ENCODE data around the gene CCDC127.

The CCDC127 gene

GRCh38 chr5:157126-157715 lies 60.7 kb downstream of the CCDC127 start:
- DNase-seq = no peak
- Mint-ChIP-seq H3K9me3 (no peaks in the 10 kb centered on the region), H3K4me1 (peaks cover 41% of the 10 kb centered on the region), H3K27ac (peak overlapping the region; percentile 71), H3K36me3 (ENCODE audit: low read depth) (peaks cover 50% of the 10 kb centered on the region), H3K27me3 (ENCODE audit: low read depth, poor library complexity) (peaks cover 3% of the 10 kb centered on the region), H3K4me3 (no peak overlapping the region)
- TF ChIP-seq CTCF (IDR thresholded peaks at IDR 0.05) = no peak

GRCh38 chr5:156411-157072 lies 61.4 kb downstream of the CCDC127 start:
- Mint-ChIP-seq H3K36me3 (ENCODE audit: low read depth) (peaks cover 54% of the 10 kb centered on the region), H3K9me3 (no peaks in the 10 kb centered on the region), H3K4me1 (peaks cover 41% of the 10 kb centered on the region), H3K27ac (no peak overlapping the region), H3K27me3 (ENCODE audit: low read depth, poor library complexity) (peaks cover 3% of the 10 kb centered on the region), H3K4me3 (no peak overlapping the region)
- TF ChIP-seq CTCF (IDR thresholded peaks at IDR 0.05) = no peak
- no peak for DNase-seq

GRCh38 chr5:155651-156410 lies 62.1 kb downstream of the CCDC127 start:
- peak overlapping the region; percentile 78 for H3K27ac Mint-ChIP-seq
- H3K36me3 Mint-ChIP-seq (ENCODE audit: low read depth) = peaks cover 58% of the 10 kb centered on the region
- no peak overlapping the region for H3K4me3 Mint-ChIP-seq
- peaks cover 39% of the 10 kb centered on the region for H3K4me1 Mint-ChIP-seq
- no peak for TF ChIP-seq CTCF (IDR thresholded peaks at IDR 0.05)
- DNase-seq = peak; percentile 37
- peaks cover 3% of the 10 kb centered on the region for H3K27me3 Mint-ChIP-seq (ENCODE audit: low read depth, poor library complexity)
- H3K9me3 Mint-ChIP-seq = no peaks in the 10 kb centered on the region

- no peak for DNase-seq
- no peaks in the 10 kb centered on the region for H3K9me3 Mint-ChIP-seq
- H3K36me3 Mint-ChIP-seq (ENCODE audit: low read depth) = peaks cover 67% of the 10 kb centered on the region
- peaks cover 30% of the 10 kb centered on the region for H3K4me1 Mint-ChIP-seq
- H3K27ac Mint-ChIP-seq = peak overlapping the region; percentile 83
- H3K27me3 Mint-ChIP-seq (ENCODE audit: low read depth, poor library complexity) = peaks cover 3% of the 10 kb centered on the region
- TF ChIP-seq CTCF (IDR thresholded peaks at IDR 0.05) = no peak
- H3K4me3 Mint-ChIP-seq = no peak overlapping the region
Measured at GRCh38 chr5:154826-155225, 63.1 kb downstream of the CCDC127 start.

GRCh38 chr5:154236-154635 lies 63.7 kb downstream of the CCDC127 start:
- no peak for TF ChIP-seq CTCF (IDR thresholded peaks at IDR 0.05)
- Mint-ChIP-seq H3K36me3 (ENCODE audit: low read depth) (peaks cover 67% of the 10 kb centered on the region), H3K27ac (peak overlapping the region; percentile 83), H3K4me1 (peaks cover 29% of the 10 kb centered on the region), H3K9me3 (no peaks in the 10 kb centered on the region), H3K27me3 (ENCODE audit: low read depth, poor library complexity) (peaks cover 4% of the 10 kb centered on the region), H3K4me3 (no peak overlapping the region)
- DNase-seq = no peak

Data from nephron progenitor cell (in vitro differentiated cells).